GM12878 (cell line): Measurements from ENCODE around the gene MAGI3. TPM values are rescaled to one million over a fixed set of nuclear protein-coding genes. Genes with fewer than 3 reads are reported as not detected.

ENCODE experiments used
- ATAC-seq: fragments of 200-7000 bp; cut with Tn5 transposase; 3 replicates; pipeline ENCODE4 v1.9.1; 2020; ENCODE audit warnings: mild to moderate bottlenecking, moderate library complexity
- BruUV-seq: library from RNA; stranded (reverse); fragments of 400-500 nt; replicated peaks from 2 replicates; lab custom pipeline; 2021; lab: Mats Ljungman, UMichigan
- CTCF ChIA-PET: fragments of 300-600 bp; sonication (Branson Sonifier 250); formaldehyde crosslinking; extraction: SDS; loops from one replicate; lab custom pipeline; 2021; ENCODE audit warnings: inconsistent platforms; lab: Yijun Ruan, JAX
- POLR2A ChIA-PET: fragments of 350-600 bp; formaldehyde crosslinking; extraction: SDS; loops from one replicate; lab custom pipeline; 2021; ENCODE audit warnings: inconsistent platforms; lab: Charles Lee
- RAD21 ChIA-PET: fragments of 300-600 bp; sonication (Branson Sonifier 250); formaldehyde crosslinking; loops from one replicate; lab custom pipeline; 2023; ENCODE audit warnings: antibody characterized with exemption; ENCODE audit not compliant: unreplicated experiment; lab: Charles Lee
- SMC1A ChIA-PET: fragments of 300-600 bp; sonication (Branson Sonifier 250); formaldehyde crosslinking; loops from one replicate; lab custom pipeline; 2023; ENCODE audit not compliant: unreplicated experiment, uncharacterized antibody; lab: Charles Lee
- DNase-seq: peaks from one replicate; pipeline ENCODE4 v3.0.0-alpha.2; 2011; ENCODE audit warnings: low read depth, low spot score
- FAIRE-seq: peaks from 3 replicates; lab custom pipeline; 2011; peaks lifted over from hg19 to GRCh38; lab: Jason Lieb, UNC
- H2AFZ ChIP-seq: 2 replicates; pipeline ENCODE4 v1.6.0; 2011; ENCODE audit warnings: low read depth, low read length, control low read depth; ENCODE audit not compliant: control insufficient read depth
- H3K27ac ChIP-seq: 2 replicates; pipeline ENCODE4 v1.5.1; 2011; ENCODE audit warnings: control low read depth; ENCODE audit not compliant: control insufficient read depth, insufficient read depth
- H3K27me3 ChIP-seq, 2 experiments: replicated peaks in 1 of 2; 2 replicates each; pipeline versions ENCODE4 v1.6.0 to v1.6.1; 2011; ENCODE audit warnings: low read length in 1 of 2; ENCODE audit not compliant: control insufficient read depth in 2 of 2, insufficient read depth in 2 of 2
- H3K36me3 ChIP-seq, 2 experiments: 2 replicates each; pipeline ENCODE4 v1.5.1; 2011; ENCODE audit warnings: low read length in 1 of 2; ENCODE audit not compliant: control insufficient read depth in 2 of 2, insufficient read depth in 2 of 2
- H3K4me1 ChIP-seq: 2 replicates; pipeline ENCODE4 v1.6.1; 2011; ENCODE audit warnings: mild to moderate bottlenecking, low read length, moderate library complexity, mixed read lengths; ENCODE audit not compliant: control insufficient read depth, insufficient read depth
- H3K4me2 ChIP-seq: 2 replicates; pipeline ENCODE4 v1.6.0; 2011; ENCODE audit warnings: control low read depth; ENCODE audit not compliant: control insufficient read depth, insufficient read depth
- H3K4me3 ChIP-seq: fragments of 200-600 bp; sonication (generic); 2 replicates; pipeline ENCODE4 v1.5.1; 2016
- H3K79me2 ChIP-seq: 2 replicates; pipeline ENCODE4 v1.6.0; 2011; ENCODE audit warnings: low read length; ENCODE audit not compliant: control insufficient read depth, insufficient read depth
- H3K9ac ChIP-seq: 2 replicates; pipeline ENCODE4 v1.8.0; 2011; ENCODE audit warnings: low read length, control low read depth, mixed read lengths; ENCODE audit not compliant: control insufficient read depth, insufficient read depth
- H3K9me3 ChIP-seq: replicated peaks from 3 replicates; pipeline ENCODE4 v1.5.1; 2011; ENCODE audit warnings: mild to moderate bottlenecking, low read length; ENCODE audit not compliant: control insufficient read depth, insufficient read depth
- H4K20me1 ChIP-seq: 2 replicates; pipeline ENCODE4 v1.6.0; 2011; ENCODE audit not compliant: control insufficient read depth, insufficient read depth
- CBX5 ChIP-seq: sonication (generic); IDR thresholded peaks from 2 replicates; pipeline ENCODE4 v1.6.1; 2016; ENCODE audit warnings: low read depth, moderate library complexity, mild to moderate bottlenecking, inconsistent platforms
- NKRF ChIP-seq: fragments of 450-650 bp; conservative IDR thresholded peaks from 2 replicates; pipeline ENCODE4 v1.6.1; 2017; ENCODE audit warnings: mild to moderate bottlenecking, moderate library complexity
- SMARCA5 ChIP-seq: fragments of 450-650 bp; IDR thresholded peaks from 2 replicates; pipeline ENCODE4 v1.6.1; 2017; ENCODE audit warnings: mild to moderate bottlenecking
- SMC3 ChIP-seq: IDR thresholded peaks from 2 replicates; pipeline ENCODE4 v1.6.1; 2011; ENCODE audit warnings: low read length, improper control_type of control experiment, borderline replicate concordance
- SUPT20H ChIP-seq: IDR thresholded peaks from 2 replicates; pipeline ENCODE4 v1.6.1; 2011; ENCODE audit warnings: low read depth, mild to moderate bottlenecking, low read length, moderate library complexity, borderline replicate concordance; ENCODE audit not compliant: control insufficient read depth
- TCF3 ChIP-seq: IDR thresholded peaks from 2 replicates; pipeline ENCODE4 v1.6.1; 2012; ENCODE audit warnings: low read depth, mild to moderate bottlenecking, low read length, borderline replicate concordance; ENCODE audit not compliant: insufficient read depth
- WRNIP1 ChIP-seq: IDR thresholded peaks from 2 replicates; pipeline ENCODE4 v1.6.1; 2011; ENCODE audit warnings: low read depth, low read length, improper control_type of control experiment, borderline replicate concordance
- ZNF217 ChIP-seq: fragments of 450-650 bp; IDR thresholded peaks from 2 replicates; pipeline ENCODE4 v1.6.1; 2017; ENCODE audit warnings: antibody characterized with exemption, mild to moderate bottlenecking
- WGBS: methylation state at CpG from one replicate; pipeline ENCODE4 v1.1.6; 2016; ENCODE audit warnings: low lambda C conversion rate; ENCODE audit not compliant: insufficient replicate concordance, insufficient coverage; ENCODE audit errors: missing lambda C conversion rate; 5-methylcytosine and 5-hydroxymethylcytosine counted together
- in situ Hi-C: fragments of 300-500 bp; cut with MboI; formaldehyde crosslinking; loops from 9 replicates; pipeline ENCODE4 v1.14.3; 2018; ENCODE audit warnings: mixed read lengths
- intact Hi-C: fragments of 100-400 bp; cut with micrococcal nuclease; formaldehyde crosslinking; loops from one replicate; pipeline ENCODE4 v1.14.2; 2022; ENCODE audit not compliant: unreplicated experiment
- polyA plus RNA-seq, 11 experiments: library from polyadenylated mRNA; depleted of rRNA in 4 of 11; unstranded in 6 of 11; stranded (reverse) in 5 of 11; fragments of >200 nt; fragmentation: Nextera tagmentation in 4 of 11; fragmentation: Illumina TruSeq in 1 of 11; extraction: Ambion mirVana in 4 of 11; extraction: Trizol in 1 of 11; gene quantifications; 1 replicate in 1 of 11; 2 replicates in 10 of 11; pipeline versions ENCODE4 v1.2.1 to v1.2.3, GENCODE V29; 2011 to 2016; ENCODE audit warnings: inconsistent platforms in 2 of 11, missing spikeins in 2 of 11, low read depth in 1 of 11
- total RNA-seq, 4 experiments: library from RNA; depleted of rRNA in 3 of 4; stranded (reverse); fragments of >200 nt in 3 of 4; fragmentation: Illumina TruSeq in 1 of 4; extraction: Trizol in 1 of 4; gene quantifications; 2 replicates each; pipeline versions ENCODE4 v1.2.1 to v1.2.3, GENCODE V29; 2013 to 2021
- TF ChIP-seq, protein P1 (sequence below): fragments of 450-650 bp; IDR thresholded peaks from 2 replicates; pipeline ENCODE4 v1.6.1; 2017; ENCODE audit warnings: mild to moderate bottlenecking, moderate library complexity

MAGI3 gene
- total and polyA plus RNA-seq, 10 of the 15 experiments (the other 5 are each of a cell fraction or from before 2014, with no cell fraction given) = 0.17 to 0.65 (median 0.32) TPM

DNA sequence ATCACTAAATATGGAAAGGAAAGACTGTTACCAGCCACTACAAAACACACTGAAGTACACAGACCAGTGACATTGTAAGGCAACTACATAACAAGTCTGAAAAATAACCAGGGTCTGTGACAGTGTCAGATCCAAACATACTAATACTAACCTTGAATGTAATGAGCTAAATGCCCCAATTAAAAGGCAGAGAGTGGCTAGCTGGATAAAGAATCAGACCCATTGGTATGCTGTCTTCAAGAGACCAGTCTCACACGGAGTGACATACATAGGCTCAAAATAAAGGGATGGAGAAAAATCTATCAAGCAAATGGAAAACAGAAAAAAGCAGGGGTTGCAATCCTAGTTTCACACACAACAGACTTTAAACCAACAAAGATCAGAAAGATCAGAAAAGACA, 100.1 kb downstream of the MAGI3 start:
- no peaks in the 10 kb centered on the region for H3K79me2 ChIP-seq
- no peak overlapping the region for H2AFZ ChIP-seq
- no peaks in the 10 kb centered on the region; the same call in 2 of the 3 replicates for H3K9me3 ChIP-seq
- no peak overlapping the region for H3K4me2 ChIP-seq
- CTCF ChIA-PET = no interaction called here
- in situ Hi-C loops = no loop called here
- intact Hi-C loops = no loop called here
- FAIRE-seq (no peak), ATAC-seq (no peak), DNase-seq (no peak)
- no peak overlapping the region for H3K9ac ChIP-seq
- H3K4me3 ChIP-seq = no peak overlapping the region
- 6% methylated on average over 1 of the region's 1 CpG for WGBS
- SMC1A ChIA-PET = no interaction called here
- TF ChIP-seq WRNIP1 (no peak), ZNF217 (no peak), TCF3 (no peak)
- no peak overlapping the region for H3K27ac ChIP-seq
- no TSS peak for BruUV-seq
- POLR2A ChIA-PET = no interaction called here
- H3K4me1 ChIP-seq = no peaks in the 10 kb centered on the region
- no peaks in the 10 kb centered on the region for H4K20me1 ChIP-seq
- H3K27me3 ChIP-seq = no peaks in the 10 kb centered on the region
- no peaks in the 10 kb centered on the region for H3K36me3 ChIP-seq
- RAD21 ChIA-PET = no interaction called here

GRCh38 chr1:113493533-113493932, 103.2 kb downstream of the MAGI3 start:
- Histone ChIP-seq H3K36me3 (no peaks in the 10 kb centered on the region), H3K9me3 (no peaks in the 10 kb centered on the region; the same call in 2 of the 3 replicates), H3K4me2 (no peak overlapping the region), H3K4me1 (no peaks in the 10 kb centered on the region), H3K79me2 (no peaks in the 10 kb centered on the region), H2AFZ (no peak overlapping the region), H3K4me3 (no peak overlapping the region), H4K20me1 (no peaks in the 10 kb centered on the region), H3K27me3 (no peaks in the 10 kb centered on the region), H3K9ac (no peak overlapping the region), H3K27ac (no peak overlapping the region)
- no peak for FAIRE-seq
- ChIA-PET CTCF (no interaction called here), RAD21 (no interaction called here), SMC1A (interaction anchor here (1.5 kb wide), 1 partner anchor 14 kb away, joined by 4 read pairs; no protein-coding TSS in a partner anchor), POLR2A (no interaction called here)
- no peak for DNase-seq
- WGBS = 42% methylated on average over 3 of the region's 3 CpGs
- intact Hi-C loops (no loop called here), in situ Hi-C loops (no loop called here)
- no peak for ATAC-seq
- no TSS peak for BruUV-seq
- no peak for TF ChIP-seq SMC3
- no peak for TF ChIP-seq SUPT20H
- no peak for TF ChIP-seq SMARCA5
- TF ChIP-seq NKRF = no peak
- TF ChIP-seq CBX5 = no peak
- TF ChIP-seq, protein P1, sequence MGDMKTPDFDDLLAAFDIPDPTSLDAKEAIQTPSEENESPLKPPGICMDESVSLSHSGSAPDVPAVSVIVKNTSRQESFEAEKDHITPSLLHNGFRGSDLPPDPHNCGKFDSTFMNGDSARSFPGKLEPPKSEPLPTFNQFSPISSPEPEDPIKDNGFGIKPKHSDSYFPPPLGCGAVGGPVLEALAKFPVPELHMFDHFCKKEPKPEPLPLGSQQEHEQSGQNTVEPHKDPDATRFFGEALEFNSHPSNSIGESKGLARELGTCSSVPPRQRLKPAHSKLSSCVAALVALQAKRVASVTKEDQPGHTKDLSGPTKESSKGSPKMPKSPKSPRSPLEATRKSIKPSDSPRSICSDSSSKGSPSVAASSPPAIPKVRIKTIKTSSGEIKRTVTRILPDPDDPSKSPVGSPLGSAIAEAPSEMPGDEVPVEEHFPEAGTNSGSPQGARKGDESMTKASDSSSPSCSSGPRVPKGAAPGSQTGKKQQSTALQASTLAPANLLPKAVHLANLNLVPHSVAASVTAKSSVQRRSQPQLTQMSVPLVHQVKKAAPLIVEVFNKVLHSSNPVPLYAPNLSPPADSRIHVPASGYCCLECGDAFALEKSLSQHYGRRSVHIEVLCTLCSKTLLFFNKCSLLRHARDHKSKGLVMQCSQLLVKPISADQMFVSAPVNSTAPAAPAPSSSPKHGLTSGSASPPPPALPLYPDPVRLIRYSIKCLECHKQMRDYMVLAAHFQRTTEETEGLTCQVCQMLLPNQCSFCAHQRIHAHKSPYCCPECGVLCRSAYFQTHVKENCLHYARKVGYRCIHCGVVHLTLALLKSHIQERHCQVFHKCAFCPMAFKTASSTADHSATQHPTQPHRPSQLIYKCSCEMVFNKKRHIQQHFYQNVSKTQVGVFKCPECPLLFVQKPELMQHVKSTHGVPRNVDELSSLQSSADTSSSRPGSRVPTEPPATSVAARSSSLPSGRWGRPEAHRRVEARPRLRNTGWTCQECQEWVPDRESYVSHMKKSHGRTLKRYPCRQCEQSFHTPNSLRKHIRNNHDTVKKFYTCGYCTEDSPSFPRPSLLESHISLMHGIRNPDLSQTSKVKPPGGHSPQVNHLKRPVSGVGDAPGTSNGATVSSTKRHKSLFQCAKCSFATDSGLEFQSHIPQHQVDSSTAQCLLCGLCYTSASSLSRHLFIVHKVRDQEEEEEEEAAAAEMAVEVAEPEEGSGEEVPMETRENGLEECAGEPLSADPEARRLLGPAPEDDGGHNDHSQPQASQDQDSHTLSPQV = no peak
